Stimulated activated naive CD8-positive, alpha-beta T cell treated with anti-CD3 and anti-CD28 coated beads, Interleukin-15, amount 100 ng/mL, for 72 hours (primary cell): ENCODE measurements around the gene CFAP107.
"Not testable (repeated sequence)": the region's sequence is repeated elsewhere in the genome, so short reads cannot be mapped to it uniquely, and the experiment has no call there.

Source experiments
- ATAC-seq: fragments of 150-1000 bp; cut with Tn5 transposase; 2 replicates; pipeline ENCODE4 v1.10.0; 2021; ENCODE audit warnings: mild to moderate bottlenecking, moderate library complexity
- DNase-seq, 2 donors: peaks; one replicate each; pipeline ENCODE4 v3.0.0; 2021 to 2022
- H3K27ac Mint-ChIP-seq, 2 donors: one replicate each; pipeline ENCODE4 v1.8.0; 2022; ENCODE audit warnings: mild to moderate bottlenecking in 2 of 2, mixed read lengths in 2 of 2, moderate library complexity in 2 of 2
- H3K27me3 Mint-ChIP-seq: one replicate; pipeline ENCODE4 v1.8.0; 2022; ENCODE audit warnings: mixed read lengths
- H3K4me1 Mint-ChIP-seq: one replicate; pipeline ENCODE4 v1.8.0; 2022; ENCODE audit warnings: mild to moderate bottlenecking, mixed read lengths
- H3K4me3 Mint-ChIP-seq, 2 donors: one replicate each; pipeline ENCODE4 v1.8.0; 2022; ENCODE audit warnings: mild to moderate bottlenecking in 2 of 2, mixed read lengths in 2 of 2, moderate library complexity in 1 of 2
- H3K9me3 Mint-ChIP-seq, 2 donors: one replicate each; pipeline ENCODE4 v1.8.0; 2022; ENCODE audit warnings: mixed read lengths in 2 of 2

The CFAP107 gene

GRCh38 chr1:12722626-12723025 lies 23.4 kb upstream of the CFAP107 start:
- no peak overlapping the region for H3K4me3 Mint-ChIP-seq
- no peaks in the 10 kb centered on the region for H3K4me1 Mint-ChIP-seq
- H3K9me3 Mint-ChIP-seq: no peaks in the 10 kb centered on the region
- ATAC-seq (no peak), DNase-seq (no peak)
- no peak overlapping the region for H3K27ac Mint-ChIP-seq
- peaks cover 53% of the 10 kb centered on the region for H3K27me3 Mint-ChIP-seq

DNA sequence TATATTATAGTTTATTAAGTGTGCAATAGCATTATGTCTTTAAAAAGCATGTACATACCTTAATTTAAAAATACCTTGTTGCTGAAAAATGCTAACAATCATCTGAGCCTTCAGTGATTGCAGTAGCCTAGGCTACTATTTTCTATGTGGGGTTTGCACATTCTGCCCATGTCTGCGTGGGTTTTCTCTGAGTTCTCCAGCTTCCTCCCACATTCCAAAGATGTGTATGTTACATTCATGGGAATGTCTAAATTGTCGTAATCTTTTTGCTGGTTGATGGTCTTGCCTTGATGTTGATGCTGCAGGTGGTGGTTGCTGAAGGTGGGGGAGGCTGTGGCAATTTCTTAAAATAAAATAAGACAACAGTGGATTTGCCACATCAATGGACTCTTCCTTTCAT lies 17.6 kb upstream of the CFAP107 start:
- ATAC-seq (no peak), DNase-seq (no peak)
- Mint-ChIP-seq H3K4me3 (no peak overlapping the region), H3K4me1 (no peaks in the 10 kb centered on the region), H3K27ac (no peak overlapping the region), H3K27me3 (peaks cover 44% of the 10 kb centered on the region), H3K9me3 (peaks cover 8 to 34% of the 10 kb centered on the region in 2 donors)

- DNase-seq (no peak), ATAC-seq (no peak)
- no peaks in the 10 kb centered on the region for H3K4me1 Mint-ChIP-seq
- no peak overlapping the region for H3K27ac Mint-ChIP-seq
- peaks cover 11 to 39% of the 10 kb centered on the region in 2 donors for H3K9me3 Mint-ChIP-seq
- peaks cover 62% of the 10 kb centered on the region for H3K27me3 Mint-ChIP-seq
- H3K4me3 Mint-ChIP-seq: no peak overlapping the region
These were observed 15.8 kb upstream of the CFAP107 start for GRCh38 chr1:12730156-12730555.

- Mint-ChIP-seq H3K27me3 (peaks cover 66% of the 10 kb centered on the region), H3K9me3 (peaks cover 11 to 44% of the 10 kb centered on the region in 2 donors)
- not testable (repeated sequence) for H3K4me3 Mint-ChIP-seq, ATAC-seq, H3K4me1 Mint-ChIP-seq, DNase-seq, H3K27ac Mint-ChIP-seq
These were observed 14.9 kb upstream of the CFAP107 start for GRCh38 chr1:12731084-12731483.

GRCh38 chr1:12734651-12735050 lies 11.3 kb upstream of the CFAP107 start:
- no peak overlapping the region for H3K4me3 Mint-ChIP-seq
- no peak for ATAC-seq
- no peak overlapping the region for H3K27ac Mint-ChIP-seq
- peaks cover 79% of the 10 kb centered on the region for H3K27me3 Mint-ChIP-seq
- H3K9me3 Mint-ChIP-seq: peaks cover 11 to 54% of the 10 kb centered on the region in 2 donors
- no peak for DNase-seq
- H3K4me1 Mint-ChIP-seq: no peaks in the 10 kb centered on the region

DNA sequence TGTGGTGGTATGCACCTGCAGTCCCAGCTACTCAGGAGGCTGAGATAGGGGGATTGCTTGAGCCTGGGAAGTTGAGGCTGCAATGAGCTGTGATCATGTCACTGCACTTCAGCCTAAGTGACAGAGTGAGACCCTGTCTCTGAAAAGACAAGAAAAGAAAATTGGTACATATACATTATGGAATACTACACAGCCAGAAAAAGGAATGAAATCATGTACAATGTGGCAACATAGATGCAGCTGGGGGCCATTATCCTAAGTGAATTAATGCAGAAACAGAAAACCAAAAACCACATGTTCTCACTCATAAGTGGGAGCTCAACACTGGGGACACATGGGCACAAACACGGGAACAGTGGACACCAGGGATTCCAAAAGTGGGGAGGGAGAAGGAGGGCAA lies 7.1 kb upstream of the CFAP107 start:
- no peaks in the 10 kb centered on the region for H3K4me1 Mint-ChIP-seq
- ATAC-seq (no peak), DNase-seq (no peak)
- no peak overlapping the region for H3K4me3 Mint-ChIP-seq
- H3K27ac Mint-ChIP-seq: no peak overlapping the region
- H3K27me3 Mint-ChIP-seq: peaks cover 73% of the 10 kb centered on the region
- peaks cover 0 to 24% of the 10 kb centered on the region in 2 donors for H3K9me3 Mint-ChIP-seq

- no peak for ATAC-seq
- Mint-ChIP-seq H3K9me3 (peaks cover 0 to 24% of the 10 kb centered on the region in 2 donors), H3K27ac (no peak overlapping the region), H3K4me3 (no peak overlapping the region), H3K27me3 (peaks cover 73% of the 10 kb centered on the region), H3K4me1 (no peaks in the 10 kb centered on the region)
- no peak for DNase-seq
These were observed 6.4 kb upstream of the CFAP107 start for GRCh38 chr1:12739613-12740012.

DNA sequence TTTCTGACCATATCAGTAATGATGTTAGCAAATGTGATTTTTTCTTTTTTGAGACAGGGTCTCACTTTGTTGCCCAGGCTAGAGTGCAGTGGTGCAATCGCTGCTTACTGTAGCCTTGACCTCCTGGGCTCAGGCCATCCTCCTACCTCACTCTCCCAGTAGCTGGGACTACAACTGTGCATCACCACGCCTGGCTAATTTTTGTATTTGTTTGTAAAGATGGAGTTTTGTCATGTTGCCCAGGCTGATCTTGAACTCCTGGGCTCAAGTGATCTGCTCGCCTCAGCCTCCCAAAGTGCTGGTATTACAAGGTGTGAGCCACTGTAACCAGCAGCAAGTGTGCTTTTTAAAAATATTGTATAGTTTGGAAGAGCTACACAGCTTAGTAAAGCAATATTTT lies 4.1 kb upstream of the CFAP107 start:
- H3K9me3 Mint-ChIP-seq: peaks cover 0 to 14% of the 10 kb centered on the region in 2 donors
- ATAC-seq (no peak), DNase-seq (no peak)
- peaks cover 15% of the 10 kb centered on the region for H3K4me1 Mint-ChIP-seq
- no peak overlapping the region for H3K4me3 Mint-ChIP-seq
- peaks cover 72% of the 10 kb centered on the region for H3K27me3 Mint-ChIP-seq
- H3K27ac Mint-ChIP-seq: peak overlapping the region in 1 of 2 donors; percentile 44

DNA sequence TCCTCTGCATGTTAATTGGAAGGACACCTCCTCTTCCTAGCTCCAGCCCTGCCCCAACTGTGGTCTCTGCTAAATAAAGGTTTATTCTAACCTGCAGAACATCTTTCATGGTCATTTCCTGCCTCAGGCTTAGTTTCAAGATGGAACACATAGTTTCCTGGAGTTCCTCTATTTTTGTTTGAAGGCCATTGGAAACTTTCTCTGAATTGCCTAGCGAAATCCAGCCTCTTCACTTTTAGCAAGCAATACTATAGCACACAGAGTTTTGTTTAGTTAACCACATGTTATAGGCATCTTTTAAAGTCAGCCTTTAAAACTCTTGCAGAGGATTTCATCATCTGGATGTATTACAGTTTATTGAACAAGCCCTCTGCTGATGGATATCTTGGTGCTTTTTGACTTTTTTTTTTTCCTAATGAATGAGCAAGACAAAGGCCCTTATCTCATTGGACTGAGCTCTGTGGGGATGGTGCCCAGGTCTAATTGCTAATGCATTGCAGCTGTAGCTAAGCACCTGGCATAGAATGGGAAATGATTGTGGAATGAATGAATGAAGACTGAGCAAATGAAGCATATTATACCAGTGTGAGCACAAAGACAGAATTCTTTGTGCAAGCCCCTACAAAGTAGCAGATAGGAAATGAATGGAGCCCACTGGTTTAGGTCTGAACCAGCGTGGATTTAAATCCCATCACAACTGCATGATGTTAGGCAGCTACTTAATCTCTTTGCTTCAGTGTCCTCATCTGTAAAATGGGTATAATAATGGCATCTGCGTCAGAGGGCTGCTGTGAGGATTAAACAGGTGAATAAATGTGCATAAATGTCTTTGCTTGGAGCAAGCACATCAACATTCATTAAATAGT lies 641 bp upstream of the CFAP107 start:
- DNase-seq (peak in 1 of 2 donors; percentile 3), ATAC-seq (peak; percentile 71)
- Mint-ChIP-seq H3K9me3 (peaks cover 23 to 34% of the 10 kb centered on the region in 2 donors), H3K4me1 (peaks cover 15% of the 10 kb centered on the region), H3K27me3 (peaks cover 71% of the 10 kb centered on the region), H3K27ac (peak overlapping the region; percentile 80 to 85), H3K4me3 (peak overlapping the region in 1 of 2 donors; percentile 36)

- H3K4me1 Mint-ChIP-seq: peaks cover 15% of the 10 kb centered on the region
- peaks cover 26 to 39% of the 10 kb centered on the region in 2 donors for H3K9me3 Mint-ChIP-seq
- H3K4me3 Mint-ChIP-seq: no peak overlapping the region
- DNase-seq (no peak), ATAC-seq (no peak)
- H3K27me3 Mint-ChIP-seq: peaks cover 78% of the 10 kb centered on the region
- H3K27ac Mint-ChIP-seq: no peak overlapping the region
These were observed 2.9 kb downstream of the CFAP107 start for GRCh38 chr1:12748778-12749355.

DNA sequence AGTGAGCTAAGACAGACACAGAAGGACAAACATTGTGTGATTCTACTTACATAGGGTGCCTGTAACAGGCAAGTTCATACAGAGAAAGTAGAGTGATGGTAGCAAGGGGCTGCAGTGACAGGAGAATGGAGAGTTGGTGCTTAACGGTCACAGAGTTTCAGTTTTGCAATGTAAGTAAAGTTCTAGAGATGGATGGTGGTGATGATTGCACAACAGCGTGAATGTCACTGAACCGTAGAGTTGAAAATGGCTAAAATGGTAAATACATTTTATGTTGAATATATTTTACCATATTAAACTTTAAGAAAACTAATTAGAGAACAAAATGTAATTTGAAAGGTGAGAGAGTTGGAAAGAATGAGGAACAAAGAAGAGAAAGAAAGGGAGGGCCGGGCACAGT lies 8.7 kb downstream of the CFAP107 start:
- Mint-ChIP-seq H3K9me3 (peaks cover 6 to 11% of the 10 kb centered on the region in 2 donors), H3K4me1 (no peaks in the 10 kb centered on the region), H3K4me3 (no peak overlapping the region), H3K27me3 (peaks cover 68% of the 10 kb centered on the region), H3K27ac (no peak overlapping the region)
- DNase-seq (no peak), ATAC-seq (no peak)

GRCh38 chr1:12756273-12756672 lies 10.3 kb downstream of the CFAP107 start:
- DNase-seq: no peak
- ATAC-seq: no peak
- H3K4me1 Mint-ChIP-seq: no peaks in the 10 kb centered on the region
- H3K4me3 Mint-ChIP-seq: no peak overlapping the region
- H3K27ac Mint-ChIP-seq: no peak overlapping the region
- peaks cover 57% of the 10 kb centered on the region for H3K27me3 Mint-ChIP-seq
- no peaks in the 10 kb centered on the region for H3K9me3 Mint-ChIP-seq

- H3K27ac Mint-ChIP-seq: no peak overlapping the region
- no peaks in the 10 kb centered on the region for H3K9me3 Mint-ChIP-seq
- peaks cover 55% of the 10 kb centered on the region for H3K27me3 Mint-ChIP-seq
- DNase-seq: no peak
- no peak for ATAC-seq
- H3K4me1 Mint-ChIP-seq: no peaks in the 10 kb centered on the region
- H3K4me3 Mint-ChIP-seq: no peak overlapping the region
These were observed 10.9 kb downstream of the CFAP107 start for GRCh38 chr1:12756768-12757413.

DNA sequence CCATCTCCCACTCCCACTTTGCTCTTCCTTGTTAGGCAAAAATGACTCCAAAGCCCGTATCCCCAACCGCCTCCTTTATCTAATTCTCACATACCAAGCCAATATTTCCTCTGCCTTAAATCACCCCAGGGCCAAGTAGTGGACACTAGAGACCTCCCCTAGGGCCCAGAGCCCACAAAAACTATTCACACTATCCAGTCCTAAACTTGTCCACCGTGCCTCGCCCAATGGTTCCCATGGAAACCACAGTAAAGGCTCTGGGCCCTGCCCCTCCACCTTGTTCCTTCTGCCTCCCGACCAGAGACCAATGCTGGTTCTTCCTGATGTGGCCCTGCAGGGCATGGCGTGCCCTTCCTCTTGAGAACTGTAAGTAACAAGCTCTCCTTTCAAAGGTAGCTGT lies 11.8 kb downstream of the CFAP107 start:
- H3K4me1 Mint-ChIP-seq: no peaks in the 10 kb centered on the region
- H3K4me3 Mint-ChIP-seq: no peak overlapping the region
- DNase-seq: no peak
- no peaks in the 10 kb centered on the region for H3K9me3 Mint-ChIP-seq
- no peak for ATAC-seq
- H3K27me3 Mint-ChIP-seq: peaks cover 55% of the 10 kb centered on the region
- H3K27ac Mint-ChIP-seq: no peak overlapping the region

DNA sequence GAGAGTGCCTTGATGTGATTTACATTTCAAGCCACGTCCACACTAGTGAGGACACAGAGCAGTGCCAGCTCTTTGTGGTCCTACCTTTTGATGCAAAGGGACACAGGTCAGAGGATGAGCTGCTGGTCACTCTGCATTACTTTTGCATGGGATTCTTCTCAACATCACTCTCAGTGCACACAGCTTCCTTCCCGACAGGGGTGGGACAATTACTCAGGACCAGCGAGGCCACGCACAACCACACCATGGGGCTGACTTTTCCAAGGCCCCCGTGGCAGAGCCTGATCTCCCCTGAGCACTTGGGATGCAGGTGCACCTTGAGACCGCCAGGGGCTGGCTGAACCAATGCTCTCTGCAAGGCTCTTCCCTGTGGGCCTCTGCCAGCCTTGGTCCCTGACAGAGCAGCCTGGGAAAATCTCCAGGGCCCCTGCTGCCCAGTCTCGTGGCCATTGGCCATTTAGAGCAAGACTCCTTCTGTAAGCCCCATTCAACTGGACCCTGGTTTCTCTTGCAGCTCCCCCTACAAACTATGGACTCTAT lies 14.3 kb downstream of the CFAP107 start:
- DNase-seq (no peak), ATAC-seq (no peak)
- H3K4me1 Mint-ChIP-seq: no peaks in the 10 kb centered on the region
- H3K27ac Mint-ChIP-seq: no peak overlapping the region
- no peaks in the 10 kb centered on the region for H3K9me3 Mint-ChIP-seq
- H3K4me3 Mint-ChIP-seq: no peak overlapping the region
- peaks cover 35% of the 10 kb centered on the region for H3K27me3 Mint-ChIP-seq

GRCh38 chr1:12761781-12762180 lies 15.8 kb downstream of the CFAP107 start:
- no peak for ATAC-seq
- Mint-ChIP-seq H3K27me3 (peaks cover 27% of the 10 kb centered on the region), H3K4me3 (no peak overlapping the region)

More at GRCh38 chr1:12761781-12762180, 15.8 kb downstream of the CFAP107 start:
- DNase-seq: no peak
- Mint-ChIP-seq H3K4me1 (no peaks in the 10 kb centered on the region), H3K9me3 (no peaks in the 10 kb centered on the region), H3K27ac (no peak overlapping the region)
